ENCODE measurements around the gene POMT1. TPM values are rescaled to one million over a fixed set of nuclear protein-coding genes. Genes with fewer than 3 reads are reported as not detected.
"Not testable (repeated sequence)": the region's sequence is repeated elsewhere in the genome, so short reads cannot be mapped to it uniquely, and the experiment has no call there.

Gene POMT1
- total RNA-seq, 2 donors from 2014 or later: 18.2 to 22.8 TPM

DNA sequence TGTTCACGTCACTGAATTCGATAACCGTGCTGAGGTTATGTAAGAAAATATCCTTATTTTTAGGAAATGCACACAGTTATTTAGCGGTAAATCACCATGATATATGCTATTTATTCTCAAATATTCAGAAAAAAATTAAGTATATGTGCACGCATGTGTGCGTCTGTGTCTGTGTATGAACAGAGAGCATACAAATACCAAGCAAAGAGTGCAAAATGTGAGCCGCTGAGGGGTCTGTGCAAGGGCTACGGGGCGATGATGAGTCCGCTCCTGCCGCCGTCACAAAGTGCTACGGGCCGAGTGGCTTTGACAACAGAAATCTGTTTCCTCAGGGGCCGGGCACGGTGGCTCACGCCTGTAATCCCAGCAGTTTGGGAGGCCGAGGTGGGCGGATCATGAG, 35.2 kb downstream of the POMT1 start:
- intact Hi-C loops (cut with DNase I): no loop called here
- DNase-seq (ENCODE audit: low spot score): no peak

DNA sequence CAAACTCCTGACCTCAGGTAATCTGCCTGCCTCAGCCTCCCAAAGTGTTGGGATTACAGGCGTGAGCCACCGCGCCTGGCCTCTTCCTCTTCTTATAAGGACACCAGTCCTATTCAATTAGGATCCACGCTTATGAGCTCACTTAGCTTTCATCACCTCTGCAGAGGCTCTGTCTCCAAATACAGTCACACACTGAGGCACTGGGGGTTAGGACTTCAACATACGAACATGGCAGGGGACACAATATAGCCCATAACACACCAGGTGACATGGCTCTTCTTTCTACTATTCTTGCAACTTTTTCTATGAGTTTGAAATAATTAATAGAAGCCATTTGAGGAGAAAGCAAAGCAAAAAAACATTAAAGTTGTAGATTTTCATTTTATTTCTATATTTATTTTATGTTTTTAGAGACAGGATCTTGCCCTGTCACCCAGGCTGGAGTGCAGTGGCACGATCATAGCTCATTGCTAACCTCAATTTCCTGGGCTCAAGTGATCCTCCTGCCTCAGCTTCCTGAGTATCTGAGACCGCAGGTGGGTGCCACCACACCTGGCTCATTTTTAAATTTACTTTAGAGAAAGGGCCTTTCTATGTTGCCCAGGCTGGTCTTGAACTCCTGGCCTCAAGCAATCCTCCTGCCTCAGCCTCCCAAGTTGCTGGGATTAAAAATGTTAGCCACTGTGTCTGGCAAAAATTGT, 36.7 kb downstream of the POMT1 start:
- intact Hi-C loops (cut with DNase I): no loop called here
- DNase-seq (ENCODE audit: low spot score): no peak

DNA sequence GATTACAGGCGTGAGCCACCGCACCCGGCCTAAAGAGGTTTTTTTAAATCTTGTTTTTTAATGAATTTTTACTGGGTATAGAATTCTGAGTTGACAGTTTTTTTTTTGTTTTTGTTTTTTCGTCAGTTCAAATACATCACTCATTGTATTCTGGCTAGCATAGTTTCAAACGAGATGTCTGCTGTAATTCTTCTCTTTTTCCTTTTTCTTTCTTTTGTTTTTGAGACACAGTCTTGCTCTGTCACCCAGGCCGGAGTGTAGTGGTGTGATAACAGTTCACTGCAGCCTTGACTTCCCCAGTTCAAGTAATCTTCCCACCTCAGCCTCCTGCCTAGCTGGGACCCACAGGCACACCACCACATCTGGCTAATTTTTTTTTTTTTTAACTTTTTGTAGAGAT, 40.4 kb downstream of the POMT1 start:
- intact Hi-C loops (cut with DNase I): no loop called here
- DNase-seq (ENCODE audit: low spot score): peak; percentile 28

DNA sequence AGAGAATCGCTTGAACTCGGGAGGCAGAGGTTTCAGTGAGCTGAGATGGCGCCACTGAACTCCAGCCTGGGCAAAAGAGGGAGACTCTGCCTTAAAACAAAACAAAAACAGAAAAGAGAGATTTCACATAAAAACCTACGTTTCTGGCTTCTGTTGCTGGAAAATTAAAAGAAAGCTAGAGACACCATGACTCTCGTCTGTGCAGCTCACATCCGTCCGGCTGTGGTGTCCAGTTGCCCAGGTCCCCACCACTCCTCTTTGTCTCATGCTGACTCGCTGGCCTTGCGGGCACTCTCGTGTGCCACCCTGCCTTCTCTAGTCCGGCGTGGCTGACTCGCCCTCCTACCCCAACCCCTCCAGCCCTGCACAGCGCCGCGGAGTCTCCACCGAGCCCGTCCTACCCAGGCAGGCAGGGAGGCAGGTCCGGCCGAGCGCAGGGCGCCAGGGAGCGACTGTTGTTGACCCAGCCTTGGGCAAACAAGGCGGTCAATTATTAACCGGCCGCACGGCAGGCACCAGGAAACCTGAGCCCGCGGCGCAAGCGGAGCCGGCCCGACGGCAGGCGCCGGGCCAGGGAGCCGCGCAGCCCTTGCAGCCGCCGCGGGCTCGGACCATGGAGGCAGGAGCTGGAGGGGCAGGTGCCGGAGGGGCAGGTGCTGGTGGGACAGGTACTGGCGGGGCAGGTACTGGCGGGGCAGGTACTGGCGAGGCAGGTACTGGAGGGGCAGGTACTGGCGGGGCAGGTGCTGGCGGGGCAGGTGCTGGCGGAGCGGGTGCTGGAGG, 42.5 kb downstream of the POMT1 start, which contains the start of gene PRRT1B:
Gene PRRT1B (plus strand): TSS at position 521 of the 783 bp plus-strand sequence. CDS start 93 bp downstream, at position 614.
- intact Hi-C loops (cut with DNase I): no loop called here
- DNase-seq (ENCODE audit: low spot score): peak; percentile 82

DNA sequence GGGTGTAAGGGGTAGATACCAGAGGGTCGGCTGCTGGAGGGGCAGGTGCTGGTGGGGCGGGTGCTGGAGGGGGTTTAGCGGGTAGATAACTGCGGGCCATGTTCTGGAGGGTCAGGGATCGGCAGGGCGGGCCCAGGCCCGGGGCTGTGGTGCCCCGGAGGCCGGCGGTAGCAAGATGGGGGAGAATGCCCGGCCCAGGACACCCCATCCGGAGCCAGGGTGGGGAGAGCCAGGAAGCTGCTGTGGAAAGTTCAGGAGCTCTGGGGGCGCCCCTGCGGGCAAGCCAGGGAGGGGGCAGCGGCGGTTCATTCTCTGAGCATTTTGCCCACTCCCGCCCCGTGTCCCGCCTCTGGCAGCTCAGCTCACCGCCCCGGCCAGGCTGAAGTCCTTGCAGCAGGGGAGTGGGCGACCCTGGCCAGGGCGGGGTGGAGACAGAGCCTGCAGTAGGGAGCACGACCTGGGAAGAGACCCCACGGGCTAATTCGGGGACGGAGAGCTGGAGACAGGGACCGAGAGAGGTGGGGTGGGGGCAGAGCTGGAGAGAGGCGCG, 43.1 kb downstream of the POMT1 start:
- intact Hi-C loops (cut with DNase I): no loop called here
- peak; percentile 62 for DNase-seq (ENCODE audit: low spot score)

DNA sequence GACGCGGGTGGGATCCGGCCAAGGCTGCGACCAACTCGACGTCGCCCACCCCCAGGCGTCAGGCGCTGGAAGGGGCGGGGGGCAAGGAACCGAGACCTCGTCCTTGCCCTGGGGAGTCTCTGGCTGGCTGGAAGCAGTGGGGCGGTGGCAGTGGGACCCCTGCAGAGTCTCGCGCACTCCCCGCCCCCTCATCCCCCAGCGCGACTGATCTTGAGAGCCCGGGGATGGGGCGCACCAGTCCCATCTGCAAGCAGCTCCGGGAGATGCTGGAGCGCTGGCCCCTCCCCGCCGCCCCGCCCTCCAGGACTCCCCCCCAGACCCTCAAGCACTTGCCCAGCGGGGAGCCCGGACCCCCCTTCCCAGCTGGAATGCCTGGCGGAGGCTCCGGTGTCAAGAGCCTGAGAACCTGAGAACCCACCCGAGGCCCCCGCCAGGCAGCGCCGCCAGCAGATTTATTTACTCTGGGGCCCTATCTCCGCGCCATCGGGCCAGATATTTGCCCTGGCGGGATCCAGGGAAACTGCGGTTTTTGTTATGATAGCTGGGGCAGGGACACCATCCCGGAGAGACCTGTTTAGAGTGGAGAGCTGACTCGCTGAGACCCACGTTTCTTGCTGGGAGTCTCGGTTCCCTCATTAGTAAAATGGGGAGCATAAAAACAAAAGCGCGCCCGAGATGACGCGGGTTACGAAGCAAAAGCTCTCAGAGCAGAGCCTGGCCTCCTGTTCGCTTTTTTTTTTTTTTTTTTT, 43.8 kb downstream of the POMT1 start:
- intact Hi-C loops (cut with DNase I): no loop called here
- peak; percentile 69 for DNase-seq (ENCODE audit: low spot score)

DNA sequence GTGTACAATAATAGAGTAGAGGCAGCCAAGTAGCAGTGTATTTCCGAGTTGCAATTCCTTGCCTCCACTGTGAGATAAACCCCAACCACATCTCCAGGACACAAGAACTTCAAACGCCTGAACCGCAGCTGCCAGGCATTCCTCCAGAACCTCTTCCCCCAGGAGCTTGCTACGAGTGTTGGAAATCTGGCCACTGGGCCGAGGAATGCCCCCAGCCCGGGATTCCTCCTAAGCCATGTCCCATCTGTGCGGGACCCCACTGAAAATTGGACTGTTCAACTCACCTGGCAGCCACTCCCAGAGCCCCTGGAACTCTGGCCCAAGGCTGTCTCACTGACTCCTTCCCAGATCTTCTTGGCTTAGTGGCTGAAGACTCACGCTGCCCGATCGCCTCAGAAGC, 46.5 kb downstream of the POMT1 start:
- intact Hi-C loops (cut with DNase I): not testable (repeated sequence)
- peak; percentile 72 for DNase-seq (ENCODE audit: low spot score)

DNA sequence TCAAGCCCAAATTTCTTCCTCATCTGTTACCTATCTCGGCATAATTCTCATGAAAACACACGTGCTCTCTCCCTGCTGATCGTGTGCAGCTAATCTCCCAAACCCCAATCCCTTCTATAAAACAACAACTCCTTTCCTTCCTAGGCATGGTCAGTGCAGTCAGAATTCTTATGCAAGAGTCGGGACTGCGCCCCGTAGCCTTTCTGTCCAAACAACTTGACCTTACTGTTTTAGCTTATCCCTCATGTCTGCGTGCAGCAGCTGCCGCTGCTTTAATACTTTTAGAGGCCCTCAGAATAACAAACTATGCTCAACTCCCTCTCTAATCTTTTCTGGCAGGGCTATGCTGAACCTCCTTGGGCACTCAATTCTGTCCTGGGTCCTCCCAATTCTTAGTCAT, 47.7 kb downstream of the POMT1 start:
- intact Hi-C loops (cut with DNase I): not testable (repeated sequence)
- peak; percentile 36 for DNase-seq (ENCODE audit: low spot score)

DNA sequence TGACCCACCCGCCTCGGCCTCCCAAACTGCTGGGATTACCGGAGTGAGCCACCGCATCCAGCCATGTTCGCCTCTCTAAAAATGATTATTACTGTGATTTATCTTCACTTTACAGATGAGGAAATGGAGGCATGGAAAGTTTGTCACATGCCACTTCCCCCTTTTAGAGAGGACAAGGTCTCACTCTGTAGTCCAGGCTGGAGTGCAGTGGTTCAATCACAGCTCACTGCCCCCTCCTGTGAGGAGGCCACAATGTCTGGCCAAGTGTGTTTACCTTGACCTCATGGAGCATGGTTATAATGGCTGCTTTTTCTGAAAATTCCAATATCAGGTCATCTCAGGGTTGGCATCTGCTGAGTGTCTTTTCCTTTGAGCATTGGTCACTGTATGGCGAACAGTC, 49.3 kb downstream of the POMT1 start:
- DNase-seq (ENCODE audit: low spot score): peak; percentile 4
- intact Hi-C loops (cut with DNase I): no loop called here

DNA sequence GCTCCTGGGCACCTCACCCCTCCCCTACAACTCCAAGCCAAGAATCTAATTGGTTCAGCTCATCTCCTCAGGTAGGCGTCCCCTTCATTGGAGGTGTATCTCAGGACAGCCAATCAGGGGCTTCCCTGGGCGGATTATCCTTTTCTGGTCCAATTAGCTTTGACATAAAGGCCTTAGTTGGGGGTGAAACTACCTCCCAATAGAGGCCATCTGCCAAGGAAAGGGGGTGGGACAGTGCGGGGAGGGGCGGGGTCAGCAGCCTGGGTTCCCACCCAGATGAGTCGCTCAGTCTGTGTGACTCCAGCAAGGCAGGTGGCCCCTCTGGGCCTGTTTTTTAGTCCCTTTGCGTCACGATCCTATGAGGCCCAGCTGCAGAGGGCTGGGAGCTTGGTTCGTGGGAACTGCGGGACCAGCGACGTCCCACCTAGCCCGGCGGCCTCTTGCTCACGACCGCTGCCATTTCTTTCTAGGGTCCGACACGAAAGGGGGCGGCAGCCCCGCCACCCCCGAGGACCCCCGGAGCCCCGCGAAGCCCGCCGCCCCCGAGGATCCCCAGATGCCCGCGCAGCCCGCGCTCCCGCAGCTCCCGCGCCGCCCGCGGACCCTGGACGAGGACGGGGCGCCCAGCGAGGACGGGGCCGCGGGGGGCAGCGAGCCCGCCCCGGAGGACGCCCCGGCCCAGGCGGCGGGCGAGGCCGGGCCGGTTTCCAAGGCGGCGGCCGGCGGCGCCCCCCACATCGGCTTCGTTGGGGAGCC, 51.5 kb downstream of the POMT1 start:
- DNase-seq (ENCODE audit: low spot score): peak; percentile 71
- intact Hi-C loops (cut with DNase I): no loop called here

DNA sequence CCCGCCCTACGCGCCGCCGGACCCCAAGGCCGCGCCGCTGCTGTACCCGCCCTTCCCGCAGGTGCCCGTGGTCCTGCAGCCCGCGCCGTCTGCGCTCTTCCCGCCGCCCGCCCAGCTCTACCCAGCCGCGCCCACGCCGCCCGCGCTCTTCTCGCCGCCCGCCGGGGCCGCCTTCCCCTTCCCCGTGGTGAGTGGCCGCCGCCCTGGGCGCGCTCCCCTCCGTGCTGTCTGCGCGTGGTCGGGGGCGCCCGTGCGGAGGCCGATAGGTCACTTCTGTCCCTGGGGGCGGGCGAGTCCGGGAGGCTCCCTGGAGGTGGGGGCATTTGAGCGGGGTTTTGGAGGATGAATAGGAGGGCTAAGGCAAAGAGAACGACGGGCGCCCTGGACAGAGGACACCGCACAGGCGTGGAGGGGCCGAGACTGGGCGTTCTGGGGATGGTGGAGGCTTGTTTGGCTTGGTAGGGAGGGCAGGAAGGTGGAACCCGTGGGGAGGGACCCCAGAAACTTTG, 52.2 kb downstream of the POMT1 start:
- DNase-seq (ENCODE audit: low spot score): peak; percentile 75
- intact Hi-C loops (cut with DNase I): no loop called here

DNA sequence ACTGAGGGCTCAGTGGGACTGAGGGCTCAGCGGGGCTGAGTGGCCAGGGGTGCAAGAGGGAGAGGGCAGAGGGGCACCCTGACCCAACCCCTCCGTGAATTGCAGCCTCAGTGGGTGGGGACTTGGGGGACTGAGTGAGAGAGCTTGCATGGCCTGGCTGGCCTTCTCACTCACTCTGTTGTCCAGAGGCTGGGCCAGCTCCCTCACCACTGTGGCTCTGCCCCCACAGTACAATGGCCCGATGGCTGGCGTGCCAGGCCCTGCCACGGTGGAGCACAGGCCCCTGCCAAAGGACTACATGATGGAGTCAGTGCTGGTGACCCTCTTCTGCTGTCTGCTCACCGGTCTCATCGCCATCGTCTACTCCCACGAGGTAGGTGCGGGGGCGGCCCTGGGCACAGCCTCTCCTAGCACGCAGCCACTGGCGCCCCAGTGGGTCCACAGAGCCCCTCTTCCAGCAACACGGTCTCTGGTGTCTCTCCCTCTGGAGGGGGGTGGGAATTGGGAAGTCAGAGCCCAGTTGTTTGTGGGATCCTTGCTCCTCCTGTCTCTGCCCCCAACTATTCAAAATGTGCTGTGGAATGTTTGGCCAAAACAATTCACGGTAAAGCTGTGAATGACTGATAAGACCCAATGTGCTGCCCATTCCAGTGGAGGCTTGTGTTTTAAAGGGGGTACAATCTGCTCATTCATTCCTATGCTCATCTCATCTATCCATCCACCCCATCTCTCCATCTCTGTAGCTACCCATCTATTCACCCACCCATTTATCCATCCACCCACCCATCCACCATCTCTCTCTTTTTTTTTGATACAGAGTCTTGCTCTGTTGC, 53.3 kb downstream of the POMT1 start:
- peak; percentile 72 for DNase-seq (ENCODE audit: low spot score)
- intact Hi-C loops (cut with DNase I): no loop called here

DNA sequence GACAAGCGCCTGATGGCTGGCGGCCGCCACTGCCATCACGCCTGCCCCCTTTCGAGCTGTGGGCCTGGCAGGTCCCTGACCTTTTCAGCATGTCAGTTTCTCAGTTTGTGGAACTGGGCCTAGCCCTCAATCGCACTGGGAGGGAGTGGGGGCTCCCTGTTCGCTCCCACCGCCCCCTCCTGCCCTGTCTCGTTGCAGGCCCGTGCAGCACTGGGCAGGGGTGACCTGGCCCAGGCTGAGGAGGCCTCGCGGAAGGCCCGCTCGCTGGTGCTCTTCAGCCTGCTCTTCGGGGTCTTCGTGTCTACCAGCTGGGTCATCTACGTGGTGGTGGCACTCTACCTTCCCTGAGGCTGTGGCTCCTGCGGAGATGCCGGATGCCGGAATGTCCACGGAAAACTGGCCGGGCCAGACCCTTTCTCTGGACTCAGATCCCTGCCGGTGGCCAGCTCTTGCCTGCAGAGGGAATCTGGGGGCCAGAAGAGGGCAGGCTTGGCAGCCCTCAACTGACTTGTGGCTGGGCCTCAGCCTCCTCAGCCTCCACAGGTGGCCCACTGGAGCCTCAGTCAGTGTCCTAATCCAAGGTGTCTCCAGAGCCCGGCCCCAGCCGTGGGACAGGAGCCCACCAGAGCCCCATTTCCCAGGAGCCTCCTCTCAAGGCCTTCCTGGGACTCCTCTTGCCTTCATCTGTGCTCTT, 55.3 kb downstream of the POMT1 start:
- DNase-seq (ENCODE audit: low spot score): no peak
- intact Hi-C loops (cut with DNase I): no loop called here

DNA sequence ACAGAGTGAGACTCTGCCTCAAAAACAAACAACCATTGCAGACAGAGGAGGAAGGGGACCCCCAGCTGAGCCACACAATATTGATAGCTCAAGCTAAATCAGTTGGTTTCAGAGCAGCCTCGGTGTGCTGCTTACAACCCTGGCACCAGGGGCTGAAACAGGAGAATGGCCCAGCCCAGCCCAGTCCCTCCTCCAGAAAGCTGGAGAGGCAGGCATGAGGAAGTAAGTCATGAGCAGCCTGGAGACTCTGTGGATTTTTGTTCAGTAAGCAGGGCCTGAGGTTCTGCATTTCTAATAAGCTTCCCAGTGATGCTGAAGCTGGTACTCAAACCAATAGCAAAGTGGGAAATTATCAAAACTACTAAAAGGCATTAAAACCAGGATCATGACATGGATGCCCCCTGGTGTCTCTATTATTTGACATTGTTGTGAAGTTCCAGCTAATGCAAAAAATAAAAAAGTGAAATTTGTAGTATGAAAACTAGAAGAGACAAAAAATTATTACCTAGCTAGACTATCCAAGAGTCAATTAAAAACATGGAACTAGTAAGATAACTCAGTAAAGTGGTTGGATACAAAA, 56.8 kb downstream of the POMT1 start:
- DNase-seq (ENCODE audit: low spot score): no peak
- intact Hi-C loops (cut with DNase I): no loop called here

DNA sequence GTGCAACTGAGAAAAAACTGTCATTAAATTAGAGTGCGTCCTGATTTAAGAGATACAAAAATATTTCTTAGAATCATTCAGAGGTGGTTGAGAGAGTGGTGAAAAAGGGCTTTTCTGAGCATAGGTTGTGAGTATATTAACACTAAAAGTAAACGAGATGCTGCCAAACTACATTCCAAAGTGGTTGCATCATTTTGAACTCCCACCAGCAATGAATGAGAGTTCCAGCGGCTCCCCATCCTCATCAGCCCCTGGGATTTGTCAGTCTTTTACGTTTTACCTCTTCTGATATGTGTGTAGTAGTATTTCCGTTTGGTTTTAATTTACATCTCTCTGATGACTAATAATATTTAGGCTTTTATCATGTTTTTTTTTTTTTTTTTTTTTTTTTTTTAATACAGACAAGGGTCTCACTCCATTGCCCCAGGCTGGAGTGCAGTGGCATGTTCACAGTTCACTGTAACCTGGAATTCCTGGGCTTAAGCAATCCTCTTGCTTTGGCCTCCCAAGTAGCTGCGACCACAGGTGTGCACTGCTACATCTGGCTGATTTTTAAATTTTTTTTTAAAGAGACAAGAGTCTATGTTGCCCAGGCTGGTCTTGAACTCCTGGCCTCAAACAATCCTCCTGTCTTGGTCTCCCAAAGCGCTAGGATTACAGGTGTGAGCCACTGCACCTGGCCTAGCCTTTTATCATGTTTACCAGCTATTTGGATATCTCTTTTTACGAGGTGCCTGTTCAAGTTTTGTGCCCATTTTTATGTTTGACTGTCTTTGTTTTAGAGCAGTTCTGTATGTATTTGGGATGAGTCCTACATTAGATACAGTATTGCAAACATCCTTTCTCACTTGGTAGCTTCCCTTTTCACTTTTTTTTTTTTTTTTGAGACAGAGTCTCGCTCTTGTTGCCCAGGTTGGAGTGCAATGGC, 59.6 kb downstream of the POMT1 start:
- intact Hi-C loops (cut with DNase I): no loop called here
- DNase-seq (ENCODE audit: low spot score): no peak

DNA sequence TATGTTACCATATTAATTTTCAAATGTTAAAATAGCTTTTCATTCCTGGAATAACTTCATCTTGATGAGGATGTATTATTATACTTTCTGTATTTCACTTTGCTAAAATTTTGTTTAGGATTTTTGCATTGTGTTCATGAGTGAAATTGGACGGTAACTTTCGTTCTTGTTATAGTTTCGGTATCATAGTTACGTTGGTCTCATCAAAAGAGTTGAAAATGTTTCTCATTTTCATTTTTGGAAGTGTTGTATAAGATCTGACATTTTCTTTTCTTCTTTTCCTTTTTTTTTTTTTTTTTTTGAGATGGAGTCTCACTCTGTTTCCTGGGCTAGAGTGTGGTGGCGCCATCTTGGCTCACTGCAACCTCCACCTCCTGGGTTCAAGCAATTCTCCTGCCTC, 62.7 kb downstream of the POMT1 start:
- DNase-seq (ENCODE audit: low spot score): no peak
- intact Hi-C loops (cut with DNase I): no loop called here

All from posterior vena cava (tissue), 2 donors.